ENCODE results near the gene COL6A3. TPM values are rescaled to one million over a fixed set of nuclear protein-coding genes. Genes with fewer than 3 reads are reported as not detected.

The COL6A3 gene
- total and polyA plus RNA-seq, 2 of the 13 experiments (the other 11 are each of a cell fraction or from before 2014, with no cell fraction given) = 0.03 TPM; not detected in 1

DNA sequence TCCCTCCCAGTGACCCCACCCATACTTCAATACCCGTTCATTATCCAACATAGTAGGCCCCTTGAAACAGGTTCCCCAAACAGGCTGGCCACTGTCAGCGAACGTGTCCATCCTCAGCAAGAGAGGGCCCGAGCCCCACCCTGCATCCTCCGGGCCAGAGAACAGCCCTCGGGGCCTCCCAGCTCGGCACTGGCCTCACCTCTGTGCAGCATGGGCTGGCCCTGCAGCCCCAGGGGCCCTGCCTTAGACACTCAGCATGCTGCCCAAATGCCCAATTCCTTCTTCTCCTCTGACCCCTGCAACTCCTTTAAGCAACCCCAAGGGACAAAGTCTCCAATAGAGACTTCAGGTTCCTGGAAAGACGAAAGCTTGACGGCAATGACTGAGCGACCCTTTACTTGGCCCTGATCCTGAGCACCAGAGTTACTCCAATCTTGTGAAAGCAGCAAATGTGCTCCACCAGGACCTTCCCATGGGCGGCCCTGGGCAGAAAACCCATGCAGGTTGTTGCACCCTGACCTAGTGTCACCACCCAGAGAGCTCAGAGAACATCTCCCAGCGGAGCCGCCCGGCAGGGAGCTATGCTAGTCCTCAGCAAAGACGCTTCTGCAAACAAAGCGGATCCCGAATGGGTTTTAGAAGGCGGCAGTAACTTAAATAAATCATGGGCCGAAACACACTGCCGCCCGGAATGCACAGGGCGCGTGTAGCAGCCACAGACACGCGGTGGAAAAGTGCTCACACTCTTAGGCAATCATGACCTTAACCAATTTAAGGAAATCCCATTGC is 782 bp downstream of the COL6A3 start:
- no peaks in the 10 kb centered on the region for H3K36me3 ChIP-seq (replicated peaks in 1 of 2; ENCODE audit: control insufficient read depth in 1 of 2, insufficient read depth in 2 of 2, low read length in 2 of 2)
- FAIRE-seq = no peak
- H3K27me3 ChIP-seq (ENCODE audit: control insufficient read depth in 1 of 2, insufficient read depth in 2 of 2, low read length in 2 of 2) = peaks cover 7 to 89% of the 10 kb centered on the region in 2 experiments; a peak in 4 of 5 replicates
- no peaks in the 10 kb centered on the region for H4K20me1 ChIP-seq (ENCODE audit: insufficient read depth, low read length)
- no peaks in the 10 kb centered on the region for H3K9me3 ChIP-seq (ENCODE audit: low read length)
- CTCF ChIA-PET (ENCODE audit: low intra/inter-chr PET ratio, low total read pairs) = no interaction called here
- no peak overlapping the region for H2AFZ ChIP-seq (ENCODE audit: low read length)
- H3K4me1 ChIP-seq (ENCODE audit: insufficient read depth, low read length) = no peaks in the 10 kb centered on the region
- BruUV-seq (replicated peaks) = no TSS peak
- peak; percentile 43; the same call in 2 of the 3 replicates for ATAC-seq
- no peak overlapping the region for H3K9ac ChIP-seq (ENCODE audit: insufficient read depth, low read depth, low read length)
- no peak overlapping the region for H3K4me2 ChIP-seq (ENCODE audit: low read depth, low read length)
- no peak overlapping the region for H3K4me3 ChIP-seq (replicated peaks in 1 of 3; ENCODE audit: insufficient read depth in 1 of 3, low read depth in 2 of 3, low read length in 3 of 3)
- 11% methylated on average over 25 of the region's 25 CpGs for WGBS (ENCODE audit: low lambda C conversion rate)
- intact Hi-C loops (cut with micrococcal nuclease; ENCODE audit: unreplicated experiment) = no loop called here
- no peak overlapping the region for H3K27ac ChIP-seq (ENCODE audit: extremely low read length, insufficient read depth, low read length)
- H3K79me2 ChIP-seq (ENCODE audit: insufficient read depth, low read length) = no peaks in the 10 kb centered on the region
- no peak for DNase-seq (ENCODE audit: low spot score)
- POLR2A ChIA-PET = no interaction called here
- in situ Hi-C loops (cut with HindIII; ENCODE audit: extremely low pct_ligation_motif_present, low pct_unique_long_range_greater_than_20kb) = loop anchor here (10.0 kb wide), 1 partner anchor 258 kb away; no protein-coding TSS in a partner anchor
- peak; percentile 88 for TF ChIP-seq EZH2 (conservative IDR thresholded peaks at IDR 0.05; ENCODE audit: low read depth, low read length)
- no peak for TF ChIP-seq ZNF883 (CRISPR knock-in tag; IDR thresholded peaks at IDR 0.05; ENCODE audit: not compliant biosample characterization)
- TF ChIP-seq, protein P1, sequence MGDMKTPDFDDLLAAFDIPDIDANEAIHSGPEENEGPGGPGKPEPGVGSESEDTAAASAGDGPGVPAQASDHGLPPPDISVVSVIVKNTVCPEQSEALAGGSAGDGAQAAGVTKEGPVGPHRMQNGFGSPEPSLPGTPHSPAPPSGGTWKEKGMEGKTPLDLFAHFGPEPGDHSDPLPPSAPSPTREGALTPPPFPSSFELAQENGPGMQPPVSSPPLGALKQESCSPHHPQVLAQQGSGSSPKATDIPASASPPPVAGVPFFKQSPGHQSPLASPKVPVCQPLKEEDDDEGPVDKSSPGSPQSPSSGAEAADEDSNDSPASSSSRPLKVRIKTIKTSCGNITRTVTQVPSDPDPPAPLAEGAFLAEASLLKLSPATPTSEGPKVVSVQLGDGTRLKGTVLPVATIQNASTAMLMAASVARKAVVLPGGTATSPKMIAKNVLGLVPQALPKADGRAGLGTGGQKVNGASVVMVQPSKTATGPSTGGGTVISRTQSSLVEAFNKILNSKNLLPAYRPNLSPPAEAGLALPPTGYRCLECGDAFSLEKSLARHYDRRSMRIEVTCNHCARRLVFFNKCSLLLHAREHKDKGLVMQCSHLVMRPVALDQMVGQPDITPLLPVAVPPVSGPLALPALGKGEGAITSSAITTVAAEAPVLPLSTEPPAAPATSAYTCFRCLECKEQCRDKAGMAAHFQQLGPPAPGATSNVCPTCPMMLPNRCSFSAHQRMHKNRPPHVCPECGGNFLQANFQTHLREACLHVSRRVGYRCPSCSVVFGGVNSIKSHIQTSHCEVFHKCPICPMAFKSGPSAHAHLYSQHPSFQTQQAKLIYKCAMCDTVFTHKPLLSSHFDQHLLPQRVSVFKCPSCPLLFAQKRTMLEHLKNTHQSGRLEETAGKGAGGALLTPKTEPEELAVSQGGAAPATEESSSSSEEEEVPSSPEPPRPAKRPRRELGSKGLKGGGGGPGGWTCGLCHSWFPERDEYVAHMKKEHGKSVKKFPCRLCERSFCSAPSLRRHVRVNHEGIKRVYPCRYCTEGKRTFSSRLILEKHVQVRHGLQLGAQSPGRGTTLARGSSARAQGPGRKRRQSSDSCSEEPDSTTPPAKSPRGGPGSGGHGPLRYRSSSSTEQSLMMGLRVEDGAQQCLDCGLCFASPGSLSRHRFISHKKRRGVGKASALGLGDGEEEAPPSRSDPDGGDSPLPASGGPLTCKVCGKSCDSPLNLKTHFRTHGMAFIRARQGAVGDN (CRISPR knock-in tag; IDR thresholded peaks at IDR 0.05) = no peak

Measured in HepG2 (cell line).